Bronchial epithelial cell (primary cell): Measurements from ENCODE around the gene RBM6. TPM values are rescaled to one million over a fixed set of nuclear protein-coding genes. Genes with fewer than 3 reads are reported as not detected.

Experiments used
- DNase-seq: peaks from one replicate; pipeline ENCODE4 v3.0.0-alpha.2; 2010; ENCODE audit warnings: low read depth
- FAIRE-seq: peaks from 2 replicates; lab custom pipeline; 2011; peaks lifted over from hg19 to GRCh38; lab: Jason Lieb, UNC
- H3K27me3 ChIP-seq: 2 replicates; pipeline ENCODE4 v1.5.1; 2011; ENCODE audit warnings: low read length; ENCODE audit not compliant: control insufficient read depth, insufficient read depth
- H3K36me3 ChIP-seq: 2 replicates; pipeline ENCODE4 v1.5.1; 2011; ENCODE audit warnings: low read length; ENCODE audit not compliant: control insufficient read depth, insufficient read depth
- H3K4me3 ChIP-seq: 2 replicates; pipeline ENCODE4 v1.5.1; 2011; ENCODE audit warnings: mild to moderate bottlenecking, low read depth, low read length, control low read depth
- CTCF ChIP-seq: IDR thresholded peaks from 2 replicates; pipeline ENCODE4 v1.5.1; 2011; ENCODE audit warnings: mild to moderate bottlenecking, moderate library complexity, low read length, control low read depth, inconsistent platforms; ENCODE audit not compliant: insufficient read depth, severe bottlenecking
- total RNA-seq: library from RNA; depleted of rRNA; stranded (reverse); fragments of >200 nt; gene quantifications from 2 replicates; pipeline ENCODE4 v1.2.1, GENCODE V29; 2014

The RBM6 gene
- total RNA-seq, 1 donor from 2014 or later = 35.5 TPM

- peak; percentile 60 for FAIRE-seq
- peak overlapping the region; percentile 4 for H3K4me3 ChIP-seq
- DNase-seq = peak; percentile 66
- H3K36me3 ChIP-seq = peaks cover 9% of the 10 kb centered on the region
- peak; percentile 74 for TF ChIP-seq CTCF
- H3K27me3 ChIP-seq = no peaks in the 10 kb centered on the region
Observed at GRCh38 chr3:49906073-49906743, 33.7 kb upstream of the RBM6 start.

- Histone ChIP-seq H3K4me3 (no peak overlapping the region), H3K27me3 (no peaks in the 10 kb centered on the region), H3K36me3 (peaks cover 17% of the 10 kb centered on the region)
- FAIRE-seq (no peak), DNase-seq (no peak)
- no peak for TF ChIP-seq CTCF
Observed at GRCh38 chr3:49908373-49909199, 31.4 kb upstream of the RBM6 start.

GRCh38 chr3:49910409-49911123 lies 29.4 kb upstream of the RBM6 start:
- no peak for TF ChIP-seq CTCF
- peaks cover 17% of the 10 kb centered on the region for H3K36me3 ChIP-seq

GRCh38 chr3:49911124-49911420 lies 28.9 kb upstream of the RBM6 start:
- no peak for TF ChIP-seq CTCF
- Histone ChIP-seq H3K4me3 (no peak overlapping the region), H3K36me3 (peaks cover 17% of the 10 kb centered on the region), H3K27me3 (no peaks in the 10 kb centered on the region)
- FAIRE-seq (no peak), DNase-seq (no peak)

More at GRCh38 chr3:49910409-49911123, 29.4 kb upstream of the RBM6 start:
- Histone ChIP-seq H3K4me3 (no peak overlapping the region), H3K27me3 (no peaks in the 10 kb centered on the region)
- FAIRE-seq (no peak), DNase-seq (no peak)

GRCh38 chr3:49911611-49912010 lies 28.3 kb upstream of the RBM6 start:
- no peak overlapping the region for H3K4me3 ChIP-seq
- H3K27me3 ChIP-seq = no peaks in the 10 kb centered on the region
- DNase-seq (no peak), FAIRE-seq (no peak)
- TF ChIP-seq CTCF = no peak
- H3K36me3 ChIP-seq = peaks cover 17% of the 10 kb centered on the region
